HepG2 (cell line): Measurements from ENCODE around the gene AFAP1L2.

Experiments
- JUN ChIP-seq: sonication (generic); formaldehyde crosslinking; IDR thresholded peaks from 2 replicates; pipeline ENCODE4 v1.4.0; 2020; ENCODE audit warnings: mild to moderate bottlenecking, missing genetic modification reagents
- SP2 ChIP-seq: sonication (generic); formaldehyde crosslinking; IDR thresholded peaks from 2 replicates; pipeline ENCODE4 v1.5.1; 2020; ENCODE audit warnings: mild to moderate bottlenecking, missing genetic modification reagents
- TEAD2 ChIP-seq: sonication (generic); formaldehyde crosslinking; IDR thresholded peaks from 2 replicates; pipeline ENCODE4 v1.9.0; 2021; ENCODE audit warnings: missing genetic modification reagents
- ZNF749 ChIP-seq: sonication (generic); formaldehyde crosslinking; IDR thresholded peaks from 2 replicates; pipeline ENCODE4 v1.8.0; 2022; ENCODE audit warnings: mild to moderate bottlenecking, missing genetic modification reagents, moderate library complexity, borderline replicate concordance
- TF ChIP-seq, protein P1 (sequence below): sonication (generic); formaldehyde crosslinking; IDR thresholded peaks from 2 replicates; pipeline ENCODE4 v1.5.0; 2020; ENCODE audit warnings: mild to moderate bottlenecking, missing genetic modification reagents, moderate library complexity
- TF ChIP-seq, protein P2 (sequence below), 2 experiments: fragments of 450-650 bp in 1 of 2; sonication (generic) in 1 of 2; formaldehyde crosslinking in 1 of 2; IDR thresholded peaks; 2 replicates each; pipeline versions ENCODE4 v1.6.1 to v1.8.0; 2016 to 2022; ENCODE audit warnings: antibody characterized with exemption in 1 of 2, mild to moderate bottlenecking in 1 of 2, missing genetic modification reagents in 1 of 2
- TF ChIP-seq, protein P3 (sequence below), 2 experiments: IDR thresholded peaks; 2 replicates each; pipeline ENCODE4 v1.6.1; 2011 to 2012; ENCODE audit warnings: low read length in 2 of 2, borderline replicate concordance in 1 of 2, low read depth in 1 of 2, mild to moderate bottlenecking in 1 of 2, moderate library complexity in 1 of 2

DNA sequence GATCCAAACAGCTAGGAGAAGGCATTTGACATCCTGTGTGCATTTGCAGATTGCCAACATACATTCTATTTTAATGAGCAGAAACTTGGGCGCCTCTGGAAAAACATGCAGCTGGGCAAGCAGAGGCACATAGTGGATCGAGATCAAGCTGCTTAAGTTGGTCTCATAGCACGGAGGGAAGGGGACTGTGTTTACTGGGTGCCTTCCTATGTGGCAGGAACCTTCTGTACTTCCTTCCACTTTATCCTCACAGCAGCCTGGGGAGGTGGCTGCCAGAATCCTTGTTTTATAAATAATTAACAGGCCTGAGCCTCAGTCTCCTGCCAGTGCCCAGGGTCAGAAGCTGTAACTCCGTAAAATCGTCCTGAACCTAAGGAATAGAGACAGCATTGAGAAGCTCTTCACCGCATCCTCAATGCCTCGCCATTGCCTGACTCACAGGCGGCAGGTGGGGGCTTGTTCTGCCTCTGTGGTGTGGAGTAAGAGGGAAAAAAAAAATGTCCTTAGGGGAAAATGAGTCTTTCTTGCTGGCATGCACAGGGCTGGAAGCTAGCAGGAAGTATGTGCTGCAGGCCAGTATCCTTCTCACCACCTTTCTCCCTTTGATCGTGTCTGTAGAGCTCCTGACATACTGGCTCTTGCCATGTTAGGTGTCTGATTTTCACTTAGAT, 159.0 kb downstream of the AFAP1L2 start:
- TF ChIP-seq, protein P1, sequence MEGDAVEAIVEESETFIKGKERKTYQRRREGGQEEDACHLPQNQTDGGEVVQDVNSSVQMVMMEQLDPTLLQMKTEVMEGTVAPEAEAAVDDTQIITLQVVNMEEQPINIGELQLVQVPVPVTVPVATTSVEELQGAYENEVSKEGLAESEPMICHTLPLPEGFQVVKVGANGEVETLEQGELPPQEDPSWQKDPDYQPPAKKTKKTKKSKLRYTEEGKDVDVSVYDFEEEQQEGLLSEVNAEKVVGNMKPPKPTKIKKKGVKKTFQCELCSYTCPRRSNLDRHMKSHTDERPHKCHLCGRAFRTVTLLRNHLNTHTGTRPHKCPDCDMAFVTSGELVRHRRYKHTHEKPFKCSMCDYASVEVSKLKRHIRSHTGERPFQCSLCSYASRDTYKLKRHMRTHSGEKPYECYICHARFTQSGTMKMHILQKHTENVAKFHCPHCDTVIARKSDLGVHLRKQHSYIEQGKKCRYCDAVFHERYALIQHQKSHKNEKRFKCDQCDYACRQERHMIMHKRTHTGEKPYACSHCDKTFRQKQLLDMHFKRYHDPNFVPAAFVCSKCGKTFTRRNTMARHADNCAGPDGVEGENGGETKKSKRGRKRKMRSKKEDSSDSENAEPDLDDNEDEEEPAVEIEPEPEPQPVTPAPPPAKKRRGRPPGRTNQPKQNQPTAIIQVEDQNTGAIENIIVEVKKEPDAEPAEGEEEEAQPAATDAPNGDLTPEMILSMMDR: no peak
- TF ChIP-seq, protein P2, sequence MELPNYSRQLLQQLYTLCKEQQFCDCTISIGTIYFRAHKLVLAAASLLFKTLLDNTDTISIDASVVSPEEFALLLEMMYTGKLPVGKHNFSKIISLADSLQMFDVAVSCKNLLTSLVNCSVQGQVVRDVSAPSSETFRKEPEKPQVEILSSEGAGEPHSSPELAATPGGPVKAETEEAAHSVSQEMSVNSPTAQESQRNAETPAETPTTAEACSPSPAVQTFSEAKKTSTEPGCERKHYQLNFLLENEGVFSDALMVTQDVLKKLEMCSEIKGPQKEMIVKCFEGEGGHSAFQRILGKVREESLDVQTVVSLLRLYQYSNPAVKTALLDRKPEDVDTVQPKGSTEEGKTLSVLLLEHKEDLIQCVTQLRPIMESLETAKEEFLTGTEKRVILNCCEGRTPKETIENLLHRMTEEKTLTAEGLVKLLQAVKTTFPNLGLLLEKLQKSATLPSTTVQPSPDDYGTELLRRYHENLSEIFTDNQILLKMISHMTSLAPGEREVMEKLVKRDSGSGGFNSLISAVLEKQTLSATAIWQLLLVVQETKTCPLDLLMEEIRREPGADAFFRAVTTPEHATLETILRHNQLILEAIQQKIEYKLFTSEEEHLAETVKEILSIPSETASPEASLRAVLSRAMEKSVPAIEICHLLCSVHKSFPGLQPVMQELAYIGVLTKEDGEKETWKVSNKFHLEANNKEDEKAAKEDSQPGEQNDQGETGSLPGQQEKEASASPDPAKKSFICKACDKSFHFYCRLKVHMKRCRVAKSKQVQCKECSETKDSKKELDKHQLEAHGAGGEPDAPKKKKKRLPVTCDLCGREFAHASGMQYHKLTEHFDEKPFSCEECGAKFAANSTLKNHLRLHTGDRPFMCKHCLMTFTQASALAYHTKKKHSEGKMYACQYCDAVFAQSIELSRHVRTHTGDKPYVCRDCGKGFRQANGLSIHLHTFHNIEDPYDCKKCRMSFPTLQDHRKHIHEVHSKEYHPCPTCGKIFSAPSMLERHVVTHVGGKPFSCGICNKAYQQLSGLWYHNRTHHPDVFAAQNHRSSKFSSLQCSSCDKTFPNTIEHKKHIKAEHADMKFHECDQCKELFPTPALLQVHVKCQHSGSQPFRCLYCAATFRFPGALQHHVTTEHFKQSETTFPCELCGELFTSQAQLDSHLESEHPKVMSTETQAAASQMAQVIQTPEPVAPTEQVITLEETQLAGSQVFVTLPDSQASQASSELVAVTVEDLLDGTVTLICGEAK (IDR thresholded peaks at IDR 0.05): no peak
- TF ChIP-seq, protein P2 (CRISPR knock-in tag; IDR thresholded peaks at IDR 0.05): no peak
- TF ChIP-seq ZNF749: no peak
- TF ChIP-seq TEAD2: no peak
- TF ChIP-seq SP2 (CRISPR knock-in tag): no peak
- TF ChIP-seq, protein P3, sequence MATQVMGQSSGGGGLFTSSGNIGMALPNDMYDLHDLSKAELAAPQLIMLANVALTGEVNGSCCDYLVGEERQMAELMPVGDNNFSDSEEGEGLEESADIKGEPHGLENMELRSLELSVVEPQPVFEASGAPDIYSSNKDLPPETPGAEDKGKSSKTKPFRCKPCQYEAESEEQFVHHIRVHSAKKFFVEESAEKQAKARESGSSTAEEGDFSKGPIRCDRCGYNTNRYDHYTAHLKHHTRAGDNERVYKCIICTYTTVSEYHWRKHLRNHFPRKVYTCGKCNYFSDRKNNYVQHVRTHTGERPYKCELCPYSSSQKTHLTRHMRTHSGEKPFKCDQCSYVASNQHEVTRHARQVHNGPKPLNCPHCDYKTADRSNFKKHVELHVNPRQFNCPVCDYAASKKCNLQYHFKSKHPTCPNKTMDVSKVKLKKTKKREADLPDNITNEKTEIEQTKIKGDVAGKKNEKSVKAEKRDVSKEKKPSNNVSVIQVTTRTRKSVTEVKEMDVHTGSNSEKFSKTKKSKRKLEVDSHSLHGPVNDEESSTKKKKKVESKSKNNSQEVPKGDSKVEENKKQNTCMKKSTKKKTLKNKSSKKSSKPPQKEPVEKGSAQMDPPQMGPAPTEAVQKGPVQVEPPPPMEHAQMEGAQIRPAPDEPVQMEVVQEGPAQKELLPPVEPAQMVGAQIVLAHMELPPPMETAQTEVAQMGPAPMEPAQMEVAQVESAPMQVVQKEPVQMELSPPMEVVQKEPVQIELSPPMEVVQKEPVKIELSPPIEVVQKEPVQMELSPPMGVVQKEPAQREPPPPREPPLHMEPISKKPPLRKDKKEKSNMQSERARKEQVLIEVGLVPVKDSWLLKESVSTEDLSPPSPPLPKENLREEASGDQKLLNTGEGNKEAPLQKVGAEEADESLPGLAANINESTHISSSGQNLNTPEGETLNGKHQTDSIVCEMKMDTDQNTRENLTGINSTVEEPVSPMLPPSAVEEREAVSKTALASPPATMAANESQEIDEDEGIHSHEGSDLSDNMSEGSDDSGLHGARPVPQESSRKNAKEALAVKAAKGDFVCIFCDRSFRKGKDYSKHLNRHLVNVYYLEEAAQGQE (IDR thresholded peaks at IDR 0.05; ENCODE audit: borderline replicate concordance in 1 of 2, low read depth in 1 of 2, low read length in 2 of 2): no peak
- no peak for TF ChIP-seq JUN (CRISPR knock-in tag)
